H9 (cell line): ENCODE measurements around the gene TRIM67. TPM values are rescaled to one million over a fixed set of nuclear protein-coding genes. Genes with fewer than 3 reads are reported as not detected.

Experiments
- DNase-seq: peaks from one replicate; pipeline ENCODE4 v3.0.0-alpha.2; 2017
- H2AFZ ChIP-seq: one replicate; pipeline ENCODE4 v1.6.1; 2013; ENCODE audit warnings: mild to moderate bottlenecking, low read length, control low read depth, moderate library complexity
- H2AK5ac ChIP-seq: 2 replicates; pipeline ENCODE4 v1.6.1; 2013; ENCODE audit warnings: low read length, control low read depth, mixed read lengths; ENCODE audit not compliant: insufficient read length
- H2BK120ac ChIP-seq: one replicate; pipeline ENCODE4 v1.6.1; 2013; ENCODE audit warnings: low read depth, mild to moderate bottlenecking, low read length, control low read depth, inconsistent platforms; ENCODE audit not compliant: poor library complexity, severe bottlenecking
- H2BK12ac ChIP-seq: 2 replicates; pipeline ENCODE4 v1.6.1; 2013; ENCODE audit warnings: low read length, control low read depth, mixed read lengths, low read depth; ENCODE audit not compliant: insufficient read length
- H2BK15ac ChIP-seq: 2 replicates; pipeline ENCODE4 v1.6.1; 2013; ENCODE audit warnings: low read depth, low read length, control low read depth
- H2BK20ac ChIP-seq: one replicate; pipeline ENCODE4 v1.6.1; 2013; ENCODE audit warnings: low read depth, mild to moderate bottlenecking, low read length, control low read depth, inconsistent platforms; ENCODE audit not compliant: poor library complexity, severe bottlenecking
- H2BK5ac ChIP-seq: 2 replicates; pipeline ENCODE4 v1.6.1; 2013; ENCODE audit warnings: low read length, control low read depth, mixed read lengths; ENCODE audit not compliant: insufficient read length
- H3K14ac ChIP-seq: 2 replicates; pipeline ENCODE4 v1.6.1; 2013; ENCODE audit warnings: low read length, control low read depth; ENCODE audit not compliant: insufficient read depth
- H3K18ac ChIP-seq: 2 replicates; pipeline ENCODE4 v1.6.1; 2013; ENCODE audit warnings: low read depth, mild to moderate bottlenecking, mixed read lengths, low read length, control low read depth; ENCODE audit not compliant: insufficient read length
- H3K23ac ChIP-seq: 2 replicates; pipeline ENCODE4 v1.6.1; 2013; ENCODE audit warnings: low read length, control low read depth, mixed read lengths, low read depth; ENCODE audit not compliant: insufficient read length
- H3K23me2 ChIP-seq: 2 replicates; pipeline ENCODE4 v1.6.1; 2013; ENCODE audit warnings: low read depth, mild to moderate bottlenecking, mixed read lengths, low read length, control low read depth; ENCODE audit not compliant: insufficient read length, poor library complexity, severe bottlenecking
- H3K27ac ChIP-seq: 2 replicates; pipeline ENCODE4 v1.5.1; 2013; ENCODE audit warnings: low read length, control low read depth, mixed read lengths, low read depth; ENCODE audit not compliant: insufficient read length
- H3K27me3 ChIP-seq: 2 replicates; pipeline ENCODE4 v1.6.1; 2013; ENCODE audit warnings: low read length, control low read depth, inconsistent platforms; ENCODE audit not compliant: insufficient read depth
- H3K4ac ChIP-seq: 2 replicates; pipeline ENCODE4 v1.6.1; 2013; ENCODE audit warnings: low read depth, mild to moderate bottlenecking, control low read depth, inconsistent platforms, low read length, moderate library complexity
- H3K4me1 ChIP-seq: 2 replicates; pipeline ENCODE4 v1.6.1; 2013; ENCODE audit warnings: low read length, control low read depth, inconsistent platforms; ENCODE audit not compliant: insufficient read depth
- H3K4me2 ChIP-seq: 2 replicates; pipeline ENCODE4 v1.6.1; 2013; ENCODE audit warnings: low read length, control low read depth, mixed read lengths; ENCODE audit not compliant: insufficient read length, insufficient read depth
- H3K56ac ChIP-seq: 2 replicates; pipeline ENCODE4 v1.6.1; 2013; ENCODE audit warnings: low read depth, mild to moderate bottlenecking, mixed read lengths, low read length, control low read depth; ENCODE audit not compliant: insufficient read length
- H3K79me1 ChIP-seq: 2 replicates; pipeline ENCODE4 v1.6.1; 2013; ENCODE audit warnings: low read depth, mild to moderate bottlenecking, moderate library complexity, low read length, control low read depth, inconsistent platforms; ENCODE audit not compliant: insufficient read depth, poor library complexity, severe bottlenecking
- H3K79me2 ChIP-seq: 2 replicates; pipeline ENCODE4 v1.6.1; 2013; ENCODE audit warnings: low read length, control low read depth, inconsistent platforms; ENCODE audit not compliant: insufficient read depth
- H3K9ac ChIP-seq: 2 replicates; pipeline ENCODE4 v1.6.1; 2013; ENCODE audit warnings: low read length, control low read depth, mixed read lengths; ENCODE audit not compliant: insufficient read length; ENCODE audit errors: extremely low read depth
- H3K9me3 ChIP-seq: one replicate; pipeline ENCODE4 v1.6.1; 2013; ENCODE audit warnings: low read depth, low read length, inconsistent platforms; ENCODE audit not compliant: control insufficient read depth
- H3T11ph ChIP-seq: one replicate; pipeline ENCODE4 v1.6.1; 2013; ENCODE audit warnings: mild to moderate bottlenecking, low read length, control low read depth, inconsistent platforms
- H4K20me1 ChIP-seq: one replicate; pipeline ENCODE4 v1.6.1; 2013; ENCODE audit not compliant: control insufficient read depth, insufficient read length, insufficient read depth
- H4K5ac ChIP-seq: 2 replicates; pipeline ENCODE4 v1.6.1; 2013; ENCODE audit warnings: low read depth, mild to moderate bottlenecking, mixed read lengths, low read length, control low read depth; ENCODE audit not compliant: insufficient read length
- H4K8ac ChIP-seq: replicated peaks from 2 replicates; pipeline ENCODE4 v1.6.1; 2013; ENCODE audit warnings: low read length, control low read depth, mixed read lengths, low read depth; ENCODE audit not compliant: insufficient read length
- H4K91ac ChIP-seq: 2 replicates; pipeline ENCODE4 v1.6.1; 2013; ENCODE audit warnings: low read depth, mild to moderate bottlenecking, moderate library complexity, mixed read lengths, low read length, control low read depth; ENCODE audit not compliant: insufficient read length
- H3K27ac Mint-ChIP-seq, 3 experiments: 2 replicates in 2 of 3; 3 replicates in 1 of 3; pipeline ENCODE4 v1.8.0; 2020 to 2021; ENCODE audit warnings: mixed read lengths in 3 of 3, mild to moderate bottlenecking in 1 of 3, moderate library complexity in 1 of 3
- H3K27me3 Mint-ChIP-seq: 2 replicates; pipeline ENCODE4 v1.8.0; 2021; ENCODE audit warnings: low read depth, mild to moderate bottlenecking, moderate library complexity, mixed read lengths
- H3K36me3 Mint-ChIP-seq, 3 experiments: 2 replicates in 2 of 3; 3 replicates in 1 of 3; pipeline ENCODE4 v1.8.0; 2020 to 2021; ENCODE audit warnings: low read depth in 3 of 3, mixed read lengths in 3 of 3; ENCODE audit not compliant: insufficient read depth in 1 of 3
- H3K4me1 Mint-ChIP-seq, 2 experiments: 2 replicates each; pipeline ENCODE4 v1.8.0; 2020; ENCODE audit warnings: mixed read lengths in 2 of 2
- H3K4me3 Mint-ChIP-seq, 2 experiments: 2 replicates in 1 of 2; 3 replicates in 1 of 2; pipeline ENCODE4 v1.8.0; 2020 to 2021; ENCODE audit warnings: mild to moderate bottlenecking in 2 of 2, mixed read lengths in 2 of 2, moderate library complexity in 1 of 2
- H3K9me3 Mint-ChIP-seq, 2 experiments: 2 replicates in 1 of 2; 3 replicates in 1 of 2; pipeline ENCODE4 v1.8.0; 2020; ENCODE audit warnings: mild to moderate bottlenecking in 2 of 2, mixed read lengths in 2 of 2, moderate library complexity in 1 of 2
- CTCF ChIP-seq: fragments of 200-600 bp; sonication (generic); conservative IDR thresholded peaks from 3 replicates; pipeline ENCODE4 v1.8.0; 2021; ENCODE audit warnings: antibody characterized with exemption, mild to moderate bottlenecking
- WGBS: extraction: QIAGEN DNeasy Blood & Tissue Kit; methylation state at CpG from one replicate; pipeline ENCODE4 v1.1.7; 2013; ENCODE audit warnings: missing lambda C conversion rate, low lambda C conversion rate, mixed read lengths; ENCODE audit not compliant: insufficient read length; ENCODE audit errors: extremely low coverage; 5-methylcytosine and 5-hydroxymethylcytosine counted together
- total RNA-seq: library from RNA; stranded (reverse); gene quantifications from 2 replicates; pipeline ENCODE4 v1.2.1, GENCODE V29; 2021

The TRIM67 gene
- total RNA-seq, 1 experiment from 2014 or later, result not detected

GRCh38 chr1:231159963-231160761 lies 1.7 kb upstream of the TRIM67 start:
- H3K27ac Mint-ChIP-seq, result no peak overlapping the region
- no peak overlapping the region for H3K9ac ChIP-seq
- no peaks in the 10 kb centered on the region for H3K9me3 ChIP-seq
- H2BK12ac ChIP-seq, result no peak overlapping the region
- H3K27ac ChIP-seq, result no peak overlapping the region
- H3K9me3 Mint-ChIP-seq, result peaks cover 0 to 4% of the 10 kb centered on the region in 2 experiments; a peak in 1 of 5 replicates
- H3K14ac ChIP-seq, result no peak overlapping the region
- no peak overlapping the region for H2BK120ac ChIP-seq
- no peaks in the 10 kb centered on the region for H3K79me2 ChIP-seq
- no peak overlapping the region for H3K56ac ChIP-seq
- peaks cover 17% of the 10 kb centered on the region for H3K23me2 ChIP-seq
- H3K27me3 Mint-ChIP-seq, result peaks cover 97% of the 10 kb centered on the region
- no peaks in the 10 kb centered on the region; a peak in 1 of 7 replicates for H3K36me3 Mint-ChIP-seq
- H2BK15ac ChIP-seq, result no peak overlapping the region
- no peak overlapping the region for H2BK5ac ChIP-seq
- no peak overlapping the region for H3K4me2 ChIP-seq
- H3K4ac ChIP-seq, result no peak overlapping the region
- H3K18ac ChIP-seq, result no peak overlapping the region
- H3K79me1 ChIP-seq, result no peaks in the 10 kb centered on the region
- peak overlapping the region; percentile 4 to 42; a peak in 2 of 5 replicates for H3K4me3 Mint-ChIP-seq
- no peak for DNase-seq
- WGBS, result no CpG with 5 or more reads among the region's 15 CpGs
- peaks cover 50% of the 10 kb centered on the region for H3K27me3 ChIP-seq
- H3K4me1 Mint-ChIP-seq, result peaks cover 2 to 7% of the 10 kb centered on the region in 2 experiments; a peak in 2 of 4 replicates
- H3T11ph ChIP-seq, result no peak overlapping the region
- no peaks in the 10 kb centered on the region for H4K20me1 ChIP-seq
- no peak overlapping the region for H4K91ac ChIP-seq
- H3K23ac ChIP-seq, result no peak overlapping the region
- no peak overlapping the region for H4K5ac ChIP-seq
- H3K4me1 ChIP-seq, result no peaks in the 10 kb centered on the region
- H4K8ac ChIP-seq, result no peak overlapping the region
- H2AK5ac ChIP-seq, result no peak overlapping the region
- H2AFZ ChIP-seq, result no peak overlapping the region
- H2BK20ac ChIP-seq, result no peak overlapping the region
- no peak for TF ChIP-seq CTCF
